Cerebellar nuclear complex (tissue), 1 donor: Measurements from ENCODE around the gene IL17B.

ENCODE experiments used
- DNase-seq, 2 experiments: peaks; one replicate each; lab custom pipeline; 2025; lab: John Stamatoyannopoulos, UW

Gene IL17B

GRCh38 chr5:149376711-149377447 lies 2.2 kb downstream of the IL17B start:
- DNase-seq = no peak

- no peak for DNase-seq
Measured at GRCh38 chr5:149376104-149376503, 3.0 kb downstream of the IL17B start.

GRCh38 chr5:149375434-149375833 lies 3.7 kb downstream of the IL17B start:
- DNase-seq = no peak

GRCh38 chr5:149374801-149375200 lies 4.3 kb downstream of the IL17B start:
- DNase-seq = no peak

- DNase-seq = no peak
Measured at GRCh38 chr5:149374303-149374702, 4.8 kb downstream of the IL17B start.

GRCh38 chr5:149372932-149373331 lies 6.2 kb downstream of the IL17B start:
- DNase-seq = no peak

GRCh38 chr5:149372076-149372795 lies 6.9 kb downstream of the IL17B start:
- no peak for DNase-seq

- no peak for DNase-seq
Measured at GRCh38 chr5:149371296-149371962, 7.7 kb downstream of the IL17B start.

- DNase-seq = no peak
Measured at GRCh38 chr5:149370878-149371277, 8.2 kb downstream of the IL17B start.

- DNase-seq = no peak
Measured at GRCh38 chr5:149367972-149368645, 11.0 kb downstream of the IL17B start.

GRCh38 chr5:149367249-149367971 lies 11.7 kb downstream of the IL17B start:
- no peak for DNase-seq

GRCh38 chr5:149366169-149366729 lies 12.8 kb downstream of the IL17B start:
- no peak for DNase-seq

- DNase-seq = no peak
Measured at GRCh38 chr5:149365418-149365817, 13.7 kb downstream of the IL17B start.

- no peak for DNase-seq
Measured at GRCh38 chr5:149364719-149365118, 14.4 kb downstream of the IL17B start.

- DNase-seq = no peak
Measured at GRCh38 chr5:149363936-149364335, 15.2 kb downstream of the IL17B start.

GRCh38 chr5:149363358-149363757 lies 15.7 kb downstream of the IL17B start:
- no peak for DNase-seq

GRCh38 chr5:149362541-149362940 lies 16.6 kb downstream of the IL17B start:
- no peak for DNase-seq

GRCh38 chr5:149360272-149360671 lies 18.8 kb downstream of the IL17B start:
- DNase-seq = no peak

GRCh38 chr5:149358868-149359495 lies 20.1 kb downstream of the IL17B start:
- DNase-seq = no peak

GRCh38 chr5:149358294-149358651 lies 20.8 kb downstream of the IL17B start:
- peak in 1 of 2 experiments; percentile 9 for DNase-seq
